ENCODE data around the gene PON3.
"Not testable (repeated sequence)": the region's sequence is repeated elsewhere in the genome, so short reads cannot be mapped to it uniquely, and the experiment has no call there.

- TF ChIP-seq, protein P1, sequence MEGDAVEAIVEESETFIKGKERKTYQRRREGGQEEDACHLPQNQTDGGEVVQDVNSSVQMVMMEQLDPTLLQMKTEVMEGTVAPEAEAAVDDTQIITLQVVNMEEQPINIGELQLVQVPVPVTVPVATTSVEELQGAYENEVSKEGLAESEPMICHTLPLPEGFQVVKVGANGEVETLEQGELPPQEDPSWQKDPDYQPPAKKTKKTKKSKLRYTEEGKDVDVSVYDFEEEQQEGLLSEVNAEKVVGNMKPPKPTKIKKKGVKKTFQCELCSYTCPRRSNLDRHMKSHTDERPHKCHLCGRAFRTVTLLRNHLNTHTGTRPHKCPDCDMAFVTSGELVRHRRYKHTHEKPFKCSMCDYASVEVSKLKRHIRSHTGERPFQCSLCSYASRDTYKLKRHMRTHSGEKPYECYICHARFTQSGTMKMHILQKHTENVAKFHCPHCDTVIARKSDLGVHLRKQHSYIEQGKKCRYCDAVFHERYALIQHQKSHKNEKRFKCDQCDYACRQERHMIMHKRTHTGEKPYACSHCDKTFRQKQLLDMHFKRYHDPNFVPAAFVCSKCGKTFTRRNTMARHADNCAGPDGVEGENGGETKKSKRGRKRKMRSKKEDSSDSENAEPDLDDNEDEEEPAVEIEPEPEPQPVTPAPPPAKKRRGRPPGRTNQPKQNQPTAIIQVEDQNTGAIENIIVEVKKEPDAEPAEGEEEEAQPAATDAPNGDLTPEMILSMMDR (conservative IDR thresholded peaks at IDR 0.05; ENCODE audit: low read depth in 2 of 2), result not testable (repeated sequence)
- TF ChIP-seq EZH2 (IDR thresholded peaks at IDR 0.05; ENCODE audit: low read depth, unreplicated experiment); EZH2phosphoT487 (IDR thresholded peaks at IDR 0.05; ENCODE audit: unreplicated experiment); POLR2AphosphoS5 (IDR thresholded peaks at IDR 0.05; ENCODE audit: low read depth); JUNB (IDR thresholded peaks at IDR 0.05; ENCODE audit: unreplicated experiment); NANOG (IDR thresholded peaks at IDR 0.05; ENCODE audit: borderline replicate concordance); CREB1 (CRISPR knock-in tag; IDR thresholded peaks at IDR 0.05; ENCODE audit: low read depth); ZNF462 (CRISPR knock-in tag; IDR thresholded peaks at IDR 0.05): not testable (repeated sequence)
- TF ChIP-seq, protein P2, sequence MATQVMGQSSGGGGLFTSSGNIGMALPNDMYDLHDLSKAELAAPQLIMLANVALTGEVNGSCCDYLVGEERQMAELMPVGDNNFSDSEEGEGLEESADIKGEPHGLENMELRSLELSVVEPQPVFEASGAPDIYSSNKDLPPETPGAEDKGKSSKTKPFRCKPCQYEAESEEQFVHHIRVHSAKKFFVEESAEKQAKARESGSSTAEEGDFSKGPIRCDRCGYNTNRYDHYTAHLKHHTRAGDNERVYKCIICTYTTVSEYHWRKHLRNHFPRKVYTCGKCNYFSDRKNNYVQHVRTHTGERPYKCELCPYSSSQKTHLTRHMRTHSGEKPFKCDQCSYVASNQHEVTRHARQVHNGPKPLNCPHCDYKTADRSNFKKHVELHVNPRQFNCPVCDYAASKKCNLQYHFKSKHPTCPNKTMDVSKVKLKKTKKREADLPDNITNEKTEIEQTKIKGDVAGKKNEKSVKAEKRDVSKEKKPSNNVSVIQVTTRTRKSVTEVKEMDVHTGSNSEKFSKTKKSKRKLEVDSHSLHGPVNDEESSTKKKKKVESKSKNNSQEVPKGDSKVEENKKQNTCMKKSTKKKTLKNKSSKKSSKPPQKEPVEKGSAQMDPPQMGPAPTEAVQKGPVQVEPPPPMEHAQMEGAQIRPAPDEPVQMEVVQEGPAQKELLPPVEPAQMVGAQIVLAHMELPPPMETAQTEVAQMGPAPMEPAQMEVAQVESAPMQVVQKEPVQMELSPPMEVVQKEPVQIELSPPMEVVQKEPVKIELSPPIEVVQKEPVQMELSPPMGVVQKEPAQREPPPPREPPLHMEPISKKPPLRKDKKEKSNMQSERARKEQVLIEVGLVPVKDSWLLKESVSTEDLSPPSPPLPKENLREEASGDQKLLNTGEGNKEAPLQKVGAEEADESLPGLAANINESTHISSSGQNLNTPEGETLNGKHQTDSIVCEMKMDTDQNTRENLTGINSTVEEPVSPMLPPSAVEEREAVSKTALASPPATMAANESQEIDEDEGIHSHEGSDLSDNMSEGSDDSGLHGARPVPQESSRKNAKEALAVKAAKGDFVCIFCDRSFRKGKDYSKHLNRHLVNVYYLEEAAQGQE (IDR thresholded peaks at IDR 0.05; ENCODE audit: unreplicated experiment), result not testable (repeated sequence)
These were observed 16.7 kb downstream of the PON3 start for GRCh38 chr7:95379457-95379856.
